ENCODE data around the gene PIGQ.

PIGQ gene

GRCh38 chr16:539901-540530, 29.8 kb upstream of the PIGQ start:
- H3K4me1 Mint-ChIP-seq: peaks cover 18% of the 10 kb centered on the region
- H3K4me3 Mint-ChIP-seq: no peak overlapping the region
- TF ChIP-seq CTCF (IDR thresholded peaks at IDR 0.05): no peak
- no peaks in the 10 kb centered on the region for H3K9me3 Mint-ChIP-seq
- no peaks in the 10 kb centered on the region for H3K27me3 Mint-ChIP-seq (ENCODE audit: low read depth, poor library complexity)
- no peak for DNase-seq
- H3K36me3 Mint-ChIP-seq (ENCODE audit: low read depth): peaks cover 12% of the 10 kb centered on the region
- peak overlapping the region; percentile 93 for H3K27ac Mint-ChIP-seq

GRCh38 chr16:540645-541340, 29.0 kb upstream of the PIGQ start:
- H3K36me3 Mint-ChIP-seq (ENCODE audit: low read depth): peaks cover 12% of the 10 kb centered on the region
- H3K9me3 Mint-ChIP-seq: no peaks in the 10 kb centered on the region
- peaks cover 23% of the 10 kb centered on the region for H3K4me1 Mint-ChIP-seq
- TF ChIP-seq CTCF (IDR thresholded peaks at IDR 0.05): no peak
- H3K27me3 Mint-ChIP-seq (ENCODE audit: low read depth, poor library complexity): no peaks in the 10 kb centered on the region
- no peak overlapping the region for H3K4me3 Mint-ChIP-seq
- DNase-seq: no peak
- no peak overlapping the region for H3K27ac Mint-ChIP-seq

- H3K36me3 Mint-ChIP-seq (ENCODE audit: low read depth): peaks cover 6% of the 10 kb centered on the region
- no peak for TF ChIP-seq CTCF (IDR thresholded peaks at IDR 0.05)
- H3K27ac Mint-ChIP-seq: no peak overlapping the region
- no peaks in the 10 kb centered on the region for H3K9me3 Mint-ChIP-seq
- H3K27me3 Mint-ChIP-seq (ENCODE audit: low read depth, poor library complexity): no peaks in the 10 kb centered on the region
- DNase-seq: no peak
- H3K4me1 Mint-ChIP-seq: peaks cover 23% of the 10 kb centered on the region
- no peak overlapping the region for H3K4me3 Mint-ChIP-seq
These were observed 26.2 kb upstream of the PIGQ start for GRCh38 chr16:543301-544164.

GRCh38 chr16:544517-544916, 25.3 kb upstream of the PIGQ start:
- Mint-ChIP-seq H3K27me3 (ENCODE audit: low read depth, poor library complexity) (no peaks in the 10 kb centered on the region), H3K36me3 (ENCODE audit: low read depth) (peaks cover 6% of the 10 kb centered on the region), H3K27ac (peak overlapping the region; percentile 80), H3K4me1 (peaks cover 19% of the 10 kb centered on the region), H3K4me3 (no peak overlapping the region), H3K9me3 (no peaks in the 10 kb centered on the region)
- no peak for TF ChIP-seq CTCF (IDR thresholded peaks at IDR 0.05)
- no peak for DNase-seq

- Mint-ChIP-seq H3K27ac (no peak overlapping the region), H3K4me3 (no peak overlapping the region), H3K9me3 (no peaks in the 10 kb centered on the region), H3K36me3 (ENCODE audit: low read depth) (peaks cover 4% of the 10 kb centered on the region), H3K4me1 (peaks cover 18% of the 10 kb centered on the region), H3K27me3 (ENCODE audit: low read depth, poor library complexity) (no peaks in the 10 kb centered on the region)
- peak; percentile 77 for DNase-seq
- peak; percentile 33 for TF ChIP-seq CTCF (IDR thresholded peaks at IDR 0.05)
These were observed 22.6 kb upstream of the PIGQ start for GRCh38 chr16:546909-547770.
